GM18498 (cell line): ENCODE results near the gene GPC1.

ENCODE experiments used
- ATAC-seq: cut with Tn5 transposase; IDR thresholded peaks from one replicate; pipeline ENCODE4 v1.9.1; 2021; ENCODE audit warnings: mild to moderate bottlenecking, moderate library complexity; ENCODE audit not compliant: unreplicated experiment

Gene GPC1

GRCh38 chr2:240455272-240455646 is 19.8 kb downstream of the GPC1 start:
- ATAC-seq: no peak

GRCh38 chr2:240455647-240456446 is 20.4 kb downstream of the GPC1 start:
- ATAC-seq: no peak

GRCh38 chr2:240456447-240457222 is 21.2 kb downstream of the GPC1 start:
- no peak for ATAC-seq

GRCh38 chr2:240457223-240458043 is 22.0 kb downstream of the GPC1 start:
- no peak for ATAC-seq

- no peak for ATAC-seq
Observed at GRCh38 chr2:240458044-240458899, 22.8 kb downstream of the GPC1 start.

- no peak for ATAC-seq
Observed at GRCh38 chr2:240458900-240459391, 23.5 kb downstream of the GPC1 start.

GRCh38 chr2:240459401-240460252 is 24.2 kb downstream of the GPC1 start:
- no peak for ATAC-seq

GRCh38 chr2:240460253-240460711 is 24.8 kb downstream of the GPC1 start:
- ATAC-seq: no peak

GRCh38 chr2:240460781-240461431 is 25.4 kb downstream of the GPC1 start:
- no peak for ATAC-seq

GRCh38 chr2:240461471-240462072 is 26.1 kb downstream of the GPC1 start:
- ATAC-seq: no peak

- ATAC-seq: no peak
Observed at GRCh38 chr2:240462073-240462706, 26.7 kb downstream of the GPC1 start.

- ATAC-seq: no peak
Observed at GRCh38 chr2:240462707-240463273, 27.3 kb downstream of the GPC1 start.

- no peak for ATAC-seq
Observed at GRCh38 chr2:240463274-240463865, 27.9 kb downstream of the GPC1 start.

- no peak for ATAC-seq
Observed at GRCh38 chr2:240463866-240464481, 28.5 kb downstream of the GPC1 start.

GRCh38 chr2:240464514-240465241 is 29.2 kb downstream of the GPC1 start:
- ATAC-seq: no peak

- no peak for ATAC-seq
Observed at GRCh38 chr2:240465268-240465764, 29.9 kb downstream of the GPC1 start.
